GM19193 (cell line): ENCODE results near the gene DPH2.

Experiments used
- POLR2A ChIP-seq: IDR thresholded peaks from 4 replicates; pipeline ENCODE4 v1.6.1; 2011; ENCODE audit not compliant: insufficient read depth, insufficient read length; ENCODE audit errors: extremely low read depth

DPH2 gene

GRCh38 chr1:43936431-43937151, 33.2 kb upstream of the DPH2 start:
- TF ChIP-seq POLR2A: no peak

DNA sequence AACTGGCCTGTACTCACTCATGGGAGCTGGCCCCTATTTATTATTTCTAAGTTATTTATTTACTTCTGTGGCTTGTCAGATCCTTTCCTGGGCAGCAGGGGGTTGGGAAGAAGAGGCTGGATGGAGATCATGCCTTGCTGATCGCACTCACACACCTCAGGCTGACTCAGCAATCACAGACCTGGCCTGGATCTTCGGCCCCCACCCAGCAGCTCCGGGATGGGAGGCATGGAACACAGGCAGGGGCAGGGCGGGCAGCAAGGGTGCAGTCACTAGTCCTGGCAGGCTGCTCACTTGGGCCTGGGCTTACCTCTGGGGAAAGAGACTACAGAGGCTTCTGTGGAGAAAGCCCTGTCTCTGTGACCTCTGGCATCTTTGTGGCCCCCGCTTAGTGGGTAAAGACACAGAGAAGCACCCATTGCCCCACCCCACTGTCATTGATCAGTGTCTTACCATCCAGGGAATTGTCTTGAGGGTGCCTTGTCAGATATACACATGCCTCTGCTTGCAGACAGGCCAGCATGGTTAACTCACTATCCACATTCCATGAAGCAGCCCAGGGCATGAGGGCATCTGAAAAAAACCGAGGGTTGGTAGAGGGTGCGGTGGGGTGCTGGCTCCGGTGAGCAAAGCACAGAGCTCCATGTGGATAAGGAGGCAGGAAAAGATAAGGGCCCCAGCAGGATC, 32.5 kb upstream of the DPH2 start:
- TF ChIP-seq POLR2A: no peak

GRCh38 chr1:43938383-43938782, 31.4 kb upstream of the DPH2 start:
- TF ChIP-seq POLR2A: no peak

DNA sequence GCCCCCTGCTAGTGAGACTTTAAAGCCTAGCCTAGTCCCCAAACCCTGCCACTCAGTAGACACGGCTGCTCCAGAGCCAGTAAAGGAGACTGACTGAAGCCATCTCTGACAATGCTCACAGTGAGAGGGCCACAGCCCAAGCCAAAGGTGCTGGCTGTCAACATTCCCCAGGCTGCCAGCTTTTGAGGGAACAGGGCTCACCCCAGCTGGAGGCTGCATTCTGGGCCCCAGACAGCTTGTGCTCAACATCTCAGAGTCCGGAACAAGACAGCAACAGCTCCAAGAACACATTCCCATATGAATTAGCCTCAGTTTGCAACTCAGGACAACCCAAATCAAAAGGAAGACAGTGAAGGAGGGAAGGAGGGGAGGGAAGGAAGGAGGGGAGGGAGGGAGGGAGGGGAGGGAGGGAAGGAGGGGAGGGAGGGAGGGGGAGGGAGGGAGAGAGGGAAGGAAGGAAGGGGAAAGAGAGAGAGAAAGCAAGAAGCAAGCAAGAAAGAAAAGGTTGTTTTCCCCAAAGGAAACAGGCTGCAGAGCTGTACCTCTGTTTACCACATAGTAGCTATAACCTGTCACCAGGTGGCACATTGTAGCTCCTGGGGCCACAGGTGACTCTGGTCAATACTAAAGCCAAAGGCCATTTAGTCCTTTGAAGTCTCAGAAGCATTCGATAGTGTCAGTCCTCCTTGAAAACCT, 30.8 kb upstream of the DPH2 start:
- no peak for TF ChIP-seq POLR2A

DNA sequence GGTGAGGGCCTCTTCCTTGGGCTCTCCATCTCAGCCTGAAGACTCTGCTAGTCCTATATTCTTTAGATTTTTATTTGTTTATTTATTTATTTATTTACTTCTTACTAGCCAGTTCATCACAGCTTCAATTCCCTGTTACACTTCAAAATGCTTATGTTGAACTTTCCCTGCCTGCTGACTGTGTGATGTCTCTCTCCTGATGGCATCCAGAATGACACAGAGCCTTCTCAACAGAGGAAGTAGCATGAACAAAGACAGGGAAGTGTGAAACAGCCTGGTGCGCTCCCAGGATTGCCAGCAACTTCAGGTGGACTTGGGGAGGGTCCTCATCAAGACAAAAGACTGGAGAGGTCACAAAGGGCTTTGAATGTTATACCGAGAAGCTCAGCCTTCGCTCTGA, 27.4 kb upstream of the DPH2 start:
- TF ChIP-seq POLR2A: no peak

DNA sequence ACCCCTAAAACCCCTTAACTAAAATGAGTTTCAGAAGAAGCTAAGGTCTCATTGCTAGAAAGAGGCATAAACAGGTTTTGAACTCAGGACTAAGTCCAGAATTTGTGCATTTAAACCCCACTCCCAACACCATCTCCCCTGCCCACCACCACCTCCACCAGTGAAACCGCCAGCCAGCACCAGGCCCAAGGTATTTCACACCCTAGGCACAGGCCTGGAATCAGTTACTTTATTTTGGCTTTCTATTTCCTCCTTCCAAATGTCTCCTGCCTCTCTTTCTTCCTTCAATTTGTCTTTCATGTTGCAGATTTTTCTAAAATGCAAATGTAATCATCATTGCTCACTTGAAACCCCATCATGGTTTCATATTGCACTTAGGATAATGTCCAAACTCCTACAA, 24.9 kb upstream of the DPH2 start:
- no peak for TF ChIP-seq POLR2A

GRCh38 chr1:43945674-43946235, 24.1 kb upstream of the DPH2 start:
- TF ChIP-seq POLR2A: no peak

- peak; percentile 93 for TF ChIP-seq POLR2A
These were observed 23.4 kb upstream of the DPH2 start, which contains the start of gene IPO13 for GRCh38 chr1:43946236-43947060. Gene IPO13, plus strand, starts transcription at chr1:43946950. Its CDS starts 651 bp downstream, at chr1:43947601.

DNA sequence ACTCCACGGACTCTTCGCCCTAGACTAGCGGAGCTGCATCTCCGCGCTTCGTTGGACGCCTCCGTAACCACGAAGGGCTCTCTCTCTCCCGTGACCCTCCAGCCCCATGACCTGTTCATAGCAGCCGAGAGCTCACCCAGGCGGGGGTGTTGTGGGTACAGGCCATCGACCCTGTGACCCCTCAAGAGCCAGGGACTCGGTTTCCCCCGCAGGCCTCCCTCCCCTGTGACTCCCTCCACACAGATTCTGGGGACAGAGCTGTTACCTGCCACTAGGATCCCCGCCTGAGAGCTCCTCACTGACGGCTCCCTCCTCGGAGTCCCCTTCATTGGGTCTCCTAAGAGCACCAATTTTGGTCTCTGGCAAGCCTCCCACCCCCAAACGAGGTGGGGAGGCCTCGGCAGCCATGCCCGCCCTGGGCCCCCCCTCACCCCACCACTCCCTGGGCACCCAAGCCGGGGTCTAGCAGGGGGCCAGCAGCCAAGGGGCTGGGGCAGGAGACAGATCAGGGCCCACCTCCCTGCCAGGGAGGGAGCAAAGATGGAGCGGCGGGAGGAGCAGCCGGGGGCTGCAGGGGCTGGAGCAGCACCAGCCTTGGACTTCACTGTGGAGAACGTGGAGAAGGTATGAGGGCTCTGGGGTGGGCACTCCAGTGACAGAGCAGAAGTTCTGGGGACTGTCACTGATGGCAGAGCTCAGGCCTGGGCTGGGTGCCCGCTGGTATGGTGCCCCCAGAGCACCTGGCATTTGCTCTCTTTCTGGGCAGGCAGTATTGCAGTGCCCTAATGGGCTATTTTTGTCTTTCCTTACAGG, 22.5 kb upstream of the DPH2 start:
- TF ChIP-seq POLR2A: no peak

DNA sequence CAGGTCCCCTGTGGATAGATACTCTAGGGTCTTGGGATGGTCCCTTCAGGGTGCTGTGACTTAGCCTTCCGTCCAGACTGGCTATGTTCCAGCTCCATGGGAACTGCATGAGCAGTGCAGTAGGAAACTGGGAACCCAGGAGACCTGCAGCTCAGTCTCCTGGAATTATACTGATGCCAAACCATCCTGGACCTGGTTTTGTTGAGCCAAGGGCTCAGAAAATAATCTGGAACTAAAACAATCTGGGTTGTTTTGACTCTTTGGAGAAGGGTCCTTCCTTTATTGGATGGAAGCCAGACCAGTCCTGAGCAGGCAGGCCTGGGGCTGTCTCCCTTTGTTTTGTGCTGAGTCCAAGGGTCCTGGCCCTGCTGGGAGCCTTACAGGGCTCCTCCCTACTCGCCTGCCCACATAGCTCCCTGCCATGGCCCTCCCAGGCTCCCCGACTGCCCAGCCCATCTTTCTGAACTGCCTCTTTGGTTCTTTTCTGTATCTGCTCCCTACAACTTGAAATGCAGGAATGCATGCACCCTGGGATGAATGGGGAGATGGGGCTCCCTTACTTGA, 21.9 kb upstream of the DPH2 start:
- no peak for TF ChIP-seq POLR2A

GRCh38 chr1:43949678-43950077, 20.1 kb upstream of the DPH2 start:
- no peak for TF ChIP-seq POLR2A

DNA sequence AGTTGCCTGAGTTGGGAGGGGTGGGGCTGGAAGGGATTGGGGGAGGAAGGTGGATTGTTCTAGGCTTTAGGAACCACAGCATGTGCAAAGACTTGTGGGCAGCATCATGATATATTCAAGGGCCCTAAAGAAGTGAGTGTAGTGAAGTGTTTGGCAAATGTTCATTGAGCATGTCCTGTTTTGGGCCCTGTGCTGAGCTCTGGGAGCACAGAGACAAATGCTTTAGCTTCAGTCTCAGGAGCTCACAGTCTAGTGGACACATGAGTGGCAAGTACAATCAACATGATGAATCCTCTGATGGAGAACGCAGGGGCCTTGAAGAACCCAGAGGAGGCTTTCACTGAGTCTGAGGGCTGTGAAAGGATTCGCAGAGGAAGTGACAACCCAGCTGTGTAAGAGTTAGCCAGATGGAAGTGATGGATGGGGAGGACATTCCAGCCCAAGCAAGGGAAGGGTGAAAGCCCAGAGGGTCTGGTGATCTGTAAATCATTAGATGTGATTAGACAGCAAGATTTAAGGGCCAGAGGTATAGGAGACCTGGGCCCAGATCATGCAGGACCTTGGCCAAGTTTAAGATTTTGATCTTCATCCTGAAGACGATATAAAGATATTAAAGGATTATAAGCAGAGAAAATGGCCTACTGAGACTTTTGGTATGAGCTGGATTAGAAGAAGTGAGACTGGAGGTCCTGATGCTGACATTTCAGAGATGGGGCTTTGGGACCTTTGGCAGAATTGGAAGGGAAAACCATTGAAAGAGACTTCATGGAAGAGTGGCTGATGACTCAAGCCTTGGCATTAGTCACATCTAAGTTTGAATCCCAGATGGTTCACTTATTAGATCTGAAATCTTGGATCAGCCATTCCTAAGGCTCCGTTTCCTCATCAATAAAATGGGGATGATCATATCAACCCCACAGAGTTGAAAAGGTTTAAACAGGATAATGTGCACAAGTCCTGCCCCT, 18.5 kb upstream of the DPH2 start:
- TF ChIP-seq POLR2A: no peak

DNA sequence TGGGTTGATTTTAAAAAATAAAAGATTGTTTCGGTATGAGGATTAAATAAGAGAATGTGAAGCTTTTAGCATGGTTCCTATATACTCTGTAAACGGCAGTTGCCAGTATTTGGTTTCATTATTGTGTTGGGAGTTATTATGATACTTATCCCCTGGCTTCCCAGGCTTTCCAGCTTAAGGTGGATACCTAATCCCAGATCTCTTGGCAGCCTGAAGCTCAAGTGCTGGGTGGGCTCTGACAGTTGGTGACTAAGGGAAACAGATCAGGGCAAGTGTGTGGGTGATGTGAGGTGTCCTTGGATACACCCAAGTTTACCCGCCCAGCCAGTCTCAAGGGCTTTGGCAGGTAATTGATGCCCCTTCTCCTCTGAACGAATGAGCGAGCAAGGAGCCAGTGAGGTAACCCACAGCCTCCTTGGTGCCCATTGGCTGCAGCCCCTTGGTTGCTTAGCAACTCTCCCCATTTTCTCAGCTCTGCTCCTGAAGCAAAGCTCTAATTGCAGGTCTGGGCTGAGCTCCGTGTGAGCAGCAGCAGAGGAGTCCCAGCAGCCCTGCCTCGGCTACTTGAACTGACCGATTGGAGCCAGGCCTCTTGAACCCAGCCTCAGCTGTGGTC, 17.0 kb upstream of the DPH2 start:
- TF ChIP-seq POLR2A: no peak

GRCh38 chr1:43953361-43953760, 16.4 kb upstream of the DPH2 start:
- no peak for TF ChIP-seq POLR2A
